GM12892 (cell line): Measurements from ENCODE around the gene RASL10A.

Source experiments
- DNase-seq: peaks from one replicate; pipeline ENCODE4 v3.0.0; 2011; ENCODE audit not compliant: insufficient read length
- FAIRE-seq: peaks from 2 replicates; lab custom pipeline; 2011; peaks lifted over from hg19 to GRCh38; lab: Jason Lieb, UNC
- POLR2A ChIP-seq: IDR thresholded peaks from 2 replicates; pipeline ENCODE4 v1.6.1; 2011; ENCODE audit warnings: low read depth, low read length, control low read depth
- POLR2AphosphoS5 ChIP-seq: IDR thresholded peaks from 2 replicates; pipeline ENCODE4 v1.6.1; 2011; ENCODE audit warnings: low read depth, low read length, control low read depth
- TAF1 ChIP-seq: IDR thresholded peaks from 2 replicates; pipeline ENCODE4 v1.6.1; 2011; ENCODE audit warnings: low read depth, mild to moderate bottlenecking, control low read depth, low read length, borderline replicate concordance

The RASL10A gene

GRCh38 chr22:29328566-29329500 lies 13.3 kb upstream of the RASL10A start:
- no peak for FAIRE-seq
- no peak for TF ChIP-seq POLR2AphosphoS5
- no peak for TF ChIP-seq TAF1
- TF ChIP-seq POLR2A = no peak
- DNase-seq = no peak

GRCh38 chr22:29328055-29328454 lies 12.6 kb upstream of the RASL10A start:
- FAIRE-seq (no peak), DNase-seq (no peak)
- TF ChIP-seq POLR2A (no peak), POLR2AphosphoS5 (no peak), TAF1 (no peak)

GRCh38 chr22:29327089-29327764 lies 11.7 kb upstream of the RASL10A start:
- DNase-seq = no peak
- FAIRE-seq = no peak
- TF ChIP-seq POLR2A (no peak), POLR2AphosphoS5 (no peak), TAF1 (no peak)

GRCh38 chr22:29326481-29326880 lies 11.0 kb upstream of the RASL10A start:
- TF ChIP-seq POLR2AphosphoS5 (no peak), POLR2A (no peak), TAF1 (no peak)
- no peak for DNase-seq
- FAIRE-seq = no peak

GRCh38 chr22:29325785-29326315 lies 10.4 kb upstream of the RASL10A start:
- TF ChIP-seq POLR2A (no peak), TAF1 (no peak), POLR2AphosphoS5 (no peak)
- DNase-seq = no peak
- no peak for FAIRE-seq

- TF ChIP-seq TAF1 (no peak), POLR2A (no peak), POLR2AphosphoS5 (no peak)
- no peak for FAIRE-seq
- no peak for DNase-seq
Measured at GRCh38 chr22:29325356-29325755, 9.9 kb upstream of the RASL10A start.

GRCh38 chr22:29323641-29324040 lies 8.1 kb upstream of the RASL10A start:
- FAIRE-seq (no peak), DNase-seq (no peak)
- no peak for TF ChIP-seq TAF1
- TF ChIP-seq POLR2AphosphoS5 = no peak
- no peak for TF ChIP-seq POLR2A

GRCh38 chr22:29320546-29320945 lies 5.0 kb upstream of the RASL10A start:
- DNase-seq (no peak), FAIRE-seq (no peak)

GRCh38 chr22:29319072-29319471 lies 3.6 kb upstream of the RASL10A start:
- DNase-seq (no peak), FAIRE-seq (no peak)
- TF ChIP-seq POLR2A (no peak), TAF1 (no peak), POLR2AphosphoS5 (no peak)

More at GRCh38 chr22:29320546-29320945, 5.0 kb upstream of the RASL10A start:
- no peak for TF ChIP-seq TAF1
- no peak for TF ChIP-seq POLR2A
- TF ChIP-seq POLR2AphosphoS5 = no peak

- no peak for TF ChIP-seq TAF1
- no peak for TF ChIP-seq POLR2AphosphoS5
- no peak for TF ChIP-seq POLR2A
- FAIRE-seq (no peak), DNase-seq (no peak)
Measured at GRCh38 chr22:29317827-29318454, 2.4 kb upstream of the RASL10A start.
